Endothelial cell of umbilical vein (primary cell): ENCODE results near the gene GDF11.

Experiments
- CTCF ChIP-seq, 2 donors: IDR thresholded peaks; 1 replicate in 1 of 2; 2 replicates in 1 of 2; pipeline ENCODE4 v1.5.1; 2011; ENCODE audit warnings: low read length in 2 of 2, mild to moderate bottlenecking in 2 of 2, moderate library complexity in 2 of 2, control low read depth in 1 of 2, inconsistent platforms in 1 of 2, low read depth in 1 of 2; ENCODE audit not compliant: insufficient read depth in 1 of 2; ENCODE audit errors: extremely low read depth in 1 of 2
- EZH2 ChIP-seq: IDR thresholded peaks from 2 replicates; pipeline ENCODE4 v1.6.1; 2012; ENCODE audit warnings: borderline replicate concordance, low read depth, mild to moderate bottlenecking, moderate library complexity, low read length, inconsistent platforms; ENCODE audit not compliant: severe bottlenecking
- GATA2 ChIP-seq: IDR thresholded peaks from 2 replicates; pipeline ENCODE4 v1.7.0; 2011; ENCODE audit warnings: low read depth, mild to moderate bottlenecking, moderate library complexity, mixed read lengths, low read length; ENCODE audit not compliant: insufficient read length, insufficient read depth
- MYC ChIP-seq: IDR thresholded peaks from one replicate; pipeline ENCODE4 v1.6.1; 2011; ENCODE audit warnings: mild to moderate bottlenecking, low read depth, low read length
- POLR2A ChIP-seq: IDR thresholded peaks from 2 replicates; pipeline ENCODE4 v1.6.1; 2012; ENCODE audit warnings: low read depth, mild to moderate bottlenecking, control low read depth, low read length
- POLR2AphosphoS5 ChIP-seq: IDR thresholded peaks from 2 replicates; pipeline ENCODE4 v1.6.1; 2012; ENCODE audit warnings: low read depth, mild to moderate bottlenecking, control low read depth, low read length, moderate library complexity; ENCODE audit not compliant: insufficient read depth
- TF ChIP-seq, protein P1 (sequence below): IDR thresholded peaks from 2 replicates; pipeline ENCODE4 v1.6.1; 2011; ENCODE audit not compliant: insufficient read depth, insufficient read length

DNA sequence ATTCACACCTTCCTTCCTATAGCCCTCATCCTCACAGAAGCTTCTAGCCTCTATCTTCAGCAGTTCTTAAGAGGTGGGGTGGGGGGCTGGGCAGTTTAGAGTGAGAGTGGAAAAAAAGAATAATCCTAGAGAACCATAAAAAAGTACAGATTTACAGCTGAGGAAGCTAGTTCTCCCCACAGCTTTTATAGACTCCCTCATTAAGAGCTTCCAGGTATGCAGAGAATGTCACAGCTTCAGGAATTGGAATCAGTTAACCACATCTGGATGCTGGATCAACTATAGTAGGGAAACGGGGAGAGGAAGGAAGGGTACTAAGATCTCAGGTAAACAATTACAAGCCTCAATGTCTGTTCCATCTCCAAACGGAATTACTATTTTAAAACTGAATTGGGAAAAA, 12.3 kb downstream of the GDF11 start:
- TF ChIP-seq CTCF (IDR thresholded peaks at IDR 0.05; ENCODE audit: extremely low read depth in 1 of 2, insufficient read depth in 1 of 2, low read depth in 1 of 2, low read length in 2 of 2): no peak
- no peak for TF ChIP-seq POLR2A
- TF ChIP-seq EZH2: no peak
- TF ChIP-seq MYC: no peak
- TF ChIP-seq POLR2AphosphoS5: no peak
- TF ChIP-seq, protein P1, sequence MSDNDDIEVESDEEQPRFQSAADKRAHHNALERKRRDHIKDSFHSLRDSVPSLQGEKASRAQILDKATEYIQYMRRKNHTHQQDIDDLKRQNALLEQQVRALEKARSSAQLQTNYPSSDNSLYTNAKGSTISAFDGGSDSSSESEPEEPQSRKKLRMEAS: no peak
- TF ChIP-seq GATA2: no peak
